ENCODE measurements around the gene STRN.

- TF ChIP-seq SMARCA5 (IDR thresholded peaks at IDR 0.05) (no peak), FOXK2 (IDR thresholded peaks at IDR 0.05) (no peak), CTCF (IDR thresholded peaks at IDR 0.05 in 2 of 3, conservative IDR thresholded peaks at IDR 0.05 in 1 of 3; ENCODE audit: control insufficient read depth in 2 of 3, extremely low read depth in 1 of 3, insufficient read depth in 1 of 3, low read depth in 3 of 3, low read length in 3 of 3) (peak in 1 of 3 experiments; percentile 17; a peak in 1 of 6 replicates), MXI1 (IDR thresholded peaks at IDR 0.05; ENCODE audit: low read depth, low read length) (no peak), SUPT20H (IDR thresholded peaks at IDR 0.05; ENCODE audit: borderline replicate concordance, control insufficient read depth, low read depth, low read length) (no peak), CEBPB (IDR thresholded peaks at IDR 0.05; ENCODE audit: borderline replicate concordance in 1 of 2, low read depth in 2 of 2, low read length in 2 of 2) (no peak), GABPA (IDR thresholded peaks at IDR 0.05; ENCODE audit: low read depth) (no peak), ETV6 (conservative IDR thresholded peaks at IDR 0.05 in 1 of 2, IDR thresholded peaks at IDR 0.05 in 1 of 2; ENCODE audit: borderline replicate concordance in 1 of 2, low read depth in 1 of 2) (no peak), JUND (IDR thresholded peaks at IDR 0.05; ENCODE audit: low read depth, low read length) (no peak)
Measured at GRCh38 chr2:36819095-36819711, 147.1 kb downstream of the STRN start.

Measured in GM12878 (cell line).